ENCODE results near the gene TRAF2. TPM values are rescaled to one million over a fixed set of nuclear protein-coding genes. Genes with fewer than 3 reads are reported as not detected.

The TRAF2 gene
- total RNA-seq, 1 donor from 2014 or later: 14.4 TPM

DNA sequence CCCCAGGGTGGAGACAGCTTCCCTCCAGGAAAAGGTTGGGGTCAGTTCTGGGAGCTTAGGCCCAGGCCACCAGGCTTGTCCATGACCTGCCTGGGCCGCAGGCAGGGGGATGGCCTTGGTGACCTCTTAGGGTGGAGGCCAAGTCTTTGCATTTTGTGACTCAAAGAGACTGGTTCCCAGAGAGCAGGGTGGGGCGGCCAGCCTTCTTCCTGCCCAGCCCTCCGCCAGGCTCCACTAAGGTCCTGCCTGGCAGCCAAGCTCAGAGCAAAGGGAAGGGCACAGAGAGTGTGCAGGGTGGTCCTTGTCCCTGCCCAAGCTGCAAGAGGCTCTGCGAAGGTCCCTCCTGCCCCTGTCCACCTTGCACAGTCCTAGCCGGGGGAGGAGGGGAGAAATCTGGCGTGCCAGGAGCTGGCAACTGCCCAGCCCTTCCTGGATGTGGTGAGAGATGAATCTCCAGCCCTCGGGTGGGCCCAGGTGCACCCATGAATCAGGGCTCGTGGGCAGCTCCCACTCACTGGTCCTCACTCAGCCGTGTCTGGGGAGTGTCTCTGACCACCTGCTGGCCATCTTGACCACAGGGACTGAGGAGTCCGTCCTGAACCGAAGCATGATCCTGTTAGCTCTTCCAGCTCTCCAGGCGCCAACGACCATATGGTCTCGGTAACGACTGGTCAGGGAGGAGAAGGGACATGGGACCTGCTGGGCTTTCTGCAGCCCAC, 88.7 kb downstream of the TRAF2 start:
- no peaks in the 10 kb centered on the region for H3K4me1 Mint-ChIP-seq (ENCODE audit: low read depth, unreplicated experiment)
- Histone ChIP-seq H3K9me3 (ENCODE audit: insufficient read depth, low read depth, low read length) (no peaks in the 10 kb centered on the region), H2AFZ (ENCODE audit: low read depth, low read length) (no peak overlapping the region), H3K36me3 (ENCODE audit: insufficient read depth, low read length) (no peaks in the 10 kb centered on the region), H4K20me1 (ENCODE audit: insufficient read depth, low read length) (no peaks in the 10 kb centered on the region), H3K4me3 (ENCODE audit: insufficient read depth, low read depth, low read length) (no peak overlapping the region), H3K27ac (ENCODE audit: low read depth, low read length) (no peak overlapping the region), H3K4me1 (ENCODE audit: insufficient read depth, low read length) (peaks cover 5% of the 10 kb centered on the region), H3K79me2 (ENCODE audit: insufficient read depth, low read length) (no peaks in the 10 kb centered on the region), H3K4me2 (ENCODE audit: low read length) (no peak overlapping the region), H3K27me3 (ENCODE audit: insufficient read depth, low read length) (no peaks in the 10 kb centered on the region), H3K9ac (ENCODE audit: low read length) (no peak overlapping the region)
- DNase-seq (ENCODE audit: low read depth) (no peak), FAIRE-seq (no peak)
- peaks cover 6% of the 10 kb centered on the region for H3K27me3 Mint-ChIP-seq (ENCODE audit: low read depth, unreplicated experiment)
- H3K4me3 Mint-ChIP-seq (ENCODE audit: unreplicated experiment): no peak overlapping the region
- no peaks in the 10 kb centered on the region for H3K36me3 Mint-ChIP-seq (ENCODE audit: low read depth, unreplicated experiment)
- no peaks in the 10 kb centered on the region for H3K9me3 Mint-ChIP-seq (ENCODE audit: unreplicated experiment)
- TF ChIP-seq EZH2 (IDR thresholded peaks at IDR 0.05; ENCODE audit: insufficient read depth, low read length): no peak
- TF ChIP-seq, protein P1, sequence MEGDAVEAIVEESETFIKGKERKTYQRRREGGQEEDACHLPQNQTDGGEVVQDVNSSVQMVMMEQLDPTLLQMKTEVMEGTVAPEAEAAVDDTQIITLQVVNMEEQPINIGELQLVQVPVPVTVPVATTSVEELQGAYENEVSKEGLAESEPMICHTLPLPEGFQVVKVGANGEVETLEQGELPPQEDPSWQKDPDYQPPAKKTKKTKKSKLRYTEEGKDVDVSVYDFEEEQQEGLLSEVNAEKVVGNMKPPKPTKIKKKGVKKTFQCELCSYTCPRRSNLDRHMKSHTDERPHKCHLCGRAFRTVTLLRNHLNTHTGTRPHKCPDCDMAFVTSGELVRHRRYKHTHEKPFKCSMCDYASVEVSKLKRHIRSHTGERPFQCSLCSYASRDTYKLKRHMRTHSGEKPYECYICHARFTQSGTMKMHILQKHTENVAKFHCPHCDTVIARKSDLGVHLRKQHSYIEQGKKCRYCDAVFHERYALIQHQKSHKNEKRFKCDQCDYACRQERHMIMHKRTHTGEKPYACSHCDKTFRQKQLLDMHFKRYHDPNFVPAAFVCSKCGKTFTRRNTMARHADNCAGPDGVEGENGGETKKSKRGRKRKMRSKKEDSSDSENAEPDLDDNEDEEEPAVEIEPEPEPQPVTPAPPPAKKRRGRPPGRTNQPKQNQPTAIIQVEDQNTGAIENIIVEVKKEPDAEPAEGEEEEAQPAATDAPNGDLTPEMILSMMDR (IDR thresholded peaks at IDR 0.05; ENCODE audit: insufficient read depth, low read depth, low read length): no peak
- H3K27ac Mint-ChIP-seq (ENCODE audit: unreplicated experiment): no peak overlapping the region

DNA sequence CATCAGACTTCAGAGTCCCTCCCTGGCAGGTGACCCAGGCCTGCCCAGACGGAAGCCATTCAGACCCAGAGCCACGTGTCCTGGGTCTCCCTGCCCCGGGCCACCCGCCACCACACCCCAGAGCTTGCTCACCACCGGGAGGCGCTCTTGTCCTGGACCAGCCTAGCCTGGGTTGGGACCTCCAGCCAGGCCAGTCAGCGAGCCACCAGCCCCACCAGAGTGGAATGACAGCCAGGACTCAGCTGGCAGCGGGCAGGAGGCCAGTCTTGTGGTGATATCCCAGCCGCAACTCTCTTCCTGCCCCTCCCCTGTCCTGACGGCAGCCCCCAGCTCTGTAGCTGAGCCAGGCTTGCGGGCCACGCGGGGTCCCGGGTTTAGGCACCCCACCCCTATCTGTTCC, 89.3 kb downstream of the TRAF2 start:
- H3K9me3 ChIP-seq (ENCODE audit: insufficient read depth, low read depth, low read length): no peaks in the 10 kb centered on the region
- no peaks in the 10 kb centered on the region for H4K20me1 ChIP-seq (ENCODE audit: insufficient read depth, low read length)
- no peak overlapping the region for H3K4me3 ChIP-seq (ENCODE audit: insufficient read depth, low read depth, low read length)
- Mint-ChIP-seq H3K9me3 (ENCODE audit: unreplicated experiment) (no peaks in the 10 kb centered on the region), H3K4me1 (ENCODE audit: low read depth, unreplicated experiment) (no peaks in the 10 kb centered on the region), H3K36me3 (ENCODE audit: low read depth, unreplicated experiment) (peaks cover 2% of the 10 kb centered on the region), H3K27ac (ENCODE audit: unreplicated experiment) (no peak overlapping the region), H3K4me3 (ENCODE audit: unreplicated experiment) (no peak overlapping the region), H3K27me3 (ENCODE audit: low read depth, unreplicated experiment) (peaks cover 11% of the 10 kb centered on the region)
- no peak overlapping the region for H3K4me2 ChIP-seq (ENCODE audit: low read length)
- H3K4me1 ChIP-seq (ENCODE audit: insufficient read depth, low read length): peaks cover 5% of the 10 kb centered on the region
- H3K9ac ChIP-seq (ENCODE audit: low read length): no peak overlapping the region
- H3K79me2 ChIP-seq (ENCODE audit: insufficient read depth, low read length): no peaks in the 10 kb centered on the region
- H3K27ac ChIP-seq (ENCODE audit: low read depth, low read length): no peak overlapping the region
- TF ChIP-seq, protein P1 (IDR thresholded peaks at IDR 0.05; ENCODE audit: insufficient read depth, low read depth, low read length): no peak
- TF ChIP-seq EZH2 (IDR thresholded peaks at IDR 0.05; ENCODE audit: insufficient read depth, low read length): no peak
- DNase-seq (ENCODE audit: low read depth) (no peak), FAIRE-seq (no peak)
- no peak overlapping the region for H2AFZ ChIP-seq (ENCODE audit: low read depth, low read length)
- H3K27me3 ChIP-seq (ENCODE audit: insufficient read depth, low read length): no peaks in the 10 kb centered on the region
- H3K36me3 ChIP-seq (ENCODE audit: insufficient read depth, low read length): no peaks in the 10 kb centered on the region

Small RNA genes lying within 50 kb of the gene (microRNA-seq; reads per million reads assigned to microRNA genes)
- gene MIR4479: 1.9 reads per million

Other genes with a start within 250 kb of the TRAF2 start
- 12.3 and 15.5 TPM in 2 replicates for gene EGFL7, start 223.6 kb upstream of the TRAF2 start, total RNA-seq
- gene AGPAT2, start 199.1 kb upstream of the TRAF2 start, total RNA-seq: 30.8 and 38.0 TPM in 2 replicates
- gene DIPK1B, start 173.9 kb upstream of the TRAF2 start, total RNA-seq: 22.4 and 23.2 TPM in 2 replicates
- not detected in 2 replicates for gene LCN10, start 143.6 kb upstream of the TRAF2 start, total RNA-seq
- gene LCN6, start 138.0 kb upstream of the TRAF2 start, total RNA-seq: not detected in 2 replicates
- not detected in 2 replicates for gene LCN8, start 128.3 kb upstream of the TRAF2 start, total RNA-seq
- not detected in 2 replicates for gene LCN15, start 122.0 kb upstream of the TRAF2 start, total RNA-seq
- 40.8 and 46.4 TPM in 2 replicates for gene TMEM141, start 95.2 kb upstream of the TRAF2 start, total RNA-seq
- gene CCDC183, start 90.2 kb upstream of the TRAF2 start, total RNA-seq: 0.84 and 1.3 TPM in 2 replicates
- 62.0 and 69.4 TPM in 2 replicates for gene RABL6, start 78.6 kb upstream of the TRAF2 start, total RNA-seq
- gene AJM1, start 44.0 kb upstream of the TRAF2 start, total RNA-seq: 3.3 and 4.2 TPM in 2 replicates
- 192 and 215 TPM in 2 replicates for gene PHPT1, start 37.1 kb upstream of the TRAF2 start, total RNA-seq
- gene MAMDC4, start 34.2 kb upstream of the TRAF2 start, total RNA-seq: 8.5 and 9.3 TPM in 2 replicates
- gene EDF1, start 20.2 kb upstream of the TRAF2 start, total RNA-seq: 364 and 367 TPM in 2 replicates
- 67.7 and 70.4 TPM in 2 replicates for gene FBXW5, start 58.2 kb downstream of the TRAF2 start, total RNA-seq
- gene C8G, start 58.7 kb downstream of the TRAF2 start, total RNA-seq: 0.77 and 1.6 TPM in 2 replicates
- not detected in 2 replicates for gene LCN12, start 65.8 kb downstream of the TRAF2 start, total RNA-seq
- 5.0 and 5.6 TPM in 2 replicates for gene PTGDS, start 91.0 kb downstream of the TRAF2 start, total RNA-seq
- gene LCNL1, start 96.5 kb downstream of the TRAF2 start, total RNA-seq: 0.22 and 0.45 TPM in 2 replicates
- gene PAXX, start 105.9 kb downstream of the TRAF2 start, total RNA-seq: 15.3 and 18.8 TPM in 2 replicates
- 0.39 and 0.48 TPM in 2 replicates for gene CLIC3, start 110.1 kb downstream of the TRAF2 start, total RNA-seq
- 16.2 and 20.0 TPM in 2 replicates for gene ABCA2, start 141.7 kb downstream of the TRAF2 start, total RNA-seq
- gene FUT7, start 145.6 kb downstream of the TRAF2 start, total RNA-seq: not detected in 2 replicates
- gene NPDC1, start 159.7 kb downstream of the TRAF2 start, total RNA-seq: 65.9 and 66.8 TPM in 2 replicates
- gene ENTPD2, start 167.5 kb downstream of the TRAF2 start, total RNA-seq: 0.14 and 0.55 TPM in 2 replicates
- gene SAPCD2, start 184.0 kb downstream of the TRAF2 start, total RNA-seq: 0.41 and 0.43 TPM in 2 replicates
- gene UAP1L1, start 191.0 kb downstream of the TRAF2 start, total RNA-seq: 4.0 and 4.7 TPM in 2 replicates
- gene MAN1B1, start 200.5 kb downstream of the TRAF2 start, total RNA-seq: 69.2 and 89.0 TPM in 2 replicates
- gene DPP7, start 228.2 kb downstream of the TRAF2 start, total RNA-seq: 53.8 and 68.7 TPM in 2 replicates

All from astrocyte (in vitro differentiated cells and primary cell).